ENCODE data around the gene MSLN.

DNA sequence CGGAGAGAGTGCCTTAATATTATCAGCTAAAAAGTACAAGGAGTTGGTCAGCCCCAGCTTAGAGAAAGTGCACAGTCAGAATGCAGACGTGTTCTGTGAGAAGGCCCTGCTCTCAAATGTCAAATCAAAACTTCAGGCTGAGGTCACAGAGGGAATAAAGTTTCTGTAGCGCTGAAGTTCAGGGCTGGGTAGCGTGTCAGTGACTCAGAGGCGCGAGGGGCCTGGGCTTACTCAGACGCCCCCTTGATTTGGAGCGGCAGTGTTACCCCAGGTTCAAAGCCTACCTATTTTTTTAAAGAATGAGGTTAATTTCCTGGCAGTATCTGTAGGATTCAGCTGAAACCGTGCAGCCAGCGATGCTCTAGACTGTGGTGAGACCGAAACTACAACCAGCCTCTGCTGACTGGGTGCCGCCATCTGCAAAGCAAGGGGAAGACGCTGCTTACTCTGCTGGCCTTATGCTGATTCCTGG, 24.5 kb upstream of the MSLN start:
- TF ChIP-seq, protein P1, sequence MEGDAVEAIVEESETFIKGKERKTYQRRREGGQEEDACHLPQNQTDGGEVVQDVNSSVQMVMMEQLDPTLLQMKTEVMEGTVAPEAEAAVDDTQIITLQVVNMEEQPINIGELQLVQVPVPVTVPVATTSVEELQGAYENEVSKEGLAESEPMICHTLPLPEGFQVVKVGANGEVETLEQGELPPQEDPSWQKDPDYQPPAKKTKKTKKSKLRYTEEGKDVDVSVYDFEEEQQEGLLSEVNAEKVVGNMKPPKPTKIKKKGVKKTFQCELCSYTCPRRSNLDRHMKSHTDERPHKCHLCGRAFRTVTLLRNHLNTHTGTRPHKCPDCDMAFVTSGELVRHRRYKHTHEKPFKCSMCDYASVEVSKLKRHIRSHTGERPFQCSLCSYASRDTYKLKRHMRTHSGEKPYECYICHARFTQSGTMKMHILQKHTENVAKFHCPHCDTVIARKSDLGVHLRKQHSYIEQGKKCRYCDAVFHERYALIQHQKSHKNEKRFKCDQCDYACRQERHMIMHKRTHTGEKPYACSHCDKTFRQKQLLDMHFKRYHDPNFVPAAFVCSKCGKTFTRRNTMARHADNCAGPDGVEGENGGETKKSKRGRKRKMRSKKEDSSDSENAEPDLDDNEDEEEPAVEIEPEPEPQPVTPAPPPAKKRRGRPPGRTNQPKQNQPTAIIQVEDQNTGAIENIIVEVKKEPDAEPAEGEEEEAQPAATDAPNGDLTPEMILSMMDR (IDR thresholded peaks at IDR 0.05; ENCODE audit: low read depth, low read length) = no peak
- no peak for TF ChIP-seq EZH2phosphoT487 (IDR thresholded peaks at IDR 0.05; ENCODE audit: low read depth)

All from OCI-LY3 (cell line).